MV-4-11 (cell line): ENCODE results near the gene TCF7L2.

Source experiments
- DNase-seq: peaks from one replicate; lab custom pipeline; 2025; lab: John Stamatoyannopoulos, UW

Gene TCF7L2

GRCh38 chr10:113023017-113023416 is 73.0 kb downstream of the TCF7L2 start:
- no peak for DNase-seq

GRCh38 chr10:113024930-113025329 is 74.9 kb downstream of the TCF7L2 start:
- no peak for DNase-seq

GRCh38 chr10:113025487-113025886 is 75.4 kb downstream of the TCF7L2 start:
- DNase-seq, result no peak

- DNase-seq, result no peak
Measured at GRCh38 chr10:113026679-113027078, 76.6 kb downstream of the TCF7L2 start.

GRCh38 chr10:113027230-113027573 is 77.2 kb downstream of the TCF7L2 start:
- DNase-seq, result no peak

GRCh38 chr10:113027574-113028455 is 77.8 kb downstream of the TCF7L2 start:
- no peak for DNase-seq

GRCh38 chr10:113028456-113029440 is 78.7 kb downstream of the TCF7L2 start:
- DNase-seq, result no peak

- DNase-seq, result no peak
Measured at GRCh38 chr10:113030453-113030852, 80.4 kb downstream of the TCF7L2 start.

GRCh38 chr10:113031147-113031546 is 81.1 kb downstream of the TCF7L2 start:
- no peak for DNase-seq

- peak; percentile 14 for DNase-seq
Measured at GRCh38 chr10:113033991-113034390, 83.9 kb downstream of the TCF7L2 start.

GRCh38 chr10:113035732-113036312 is 85.8 kb downstream of the TCF7L2 start:
- no peak for DNase-seq

GRCh38 chr10:113036619-113037018 is 86.6 kb downstream of the TCF7L2 start:
- no peak for DNase-seq

- no peak for DNase-seq
Measured at GRCh38 chr10:113037218-113037617, 87.2 kb downstream of the TCF7L2 start.

- DNase-seq, result no peak
Measured at GRCh38 chr10:113038183-113038582, 88.1 kb downstream of the TCF7L2 start.

- DNase-seq, result no peak
Measured at GRCh38 chr10:113038985-113039384, 88.9 kb downstream of the TCF7L2 start.

- no peak for DNase-seq
Measured at GRCh38 chr10:113041324-113041723, 91.3 kb downstream of the TCF7L2 start.

- DNase-seq, result no peak
Measured at GRCh38 chr10:113041841-113042750, 92.0 kb downstream of the TCF7L2 start.

- no peak for DNase-seq
Measured at GRCh38 chr10:113042868-113043267, 92.8 kb downstream of the TCF7L2 start.

GRCh38 chr10:113044016-113044755 is 94.1 kb downstream of the TCF7L2 start:
- DNase-seq, result peak; percentile 34
